ENCODE measurements around the gene TLCD4. TPM values are rescaled to one million over a fixed set of nuclear protein-coding genes. Genes with fewer than 3 reads are reported as not detected.

The TLCD4 gene
- total and polyA plus RNA-seq, 2 of the 8 experiments (the other 6 are each of a cell fraction or from before 2014, with no cell fraction given): 0.79 to 4.2 TPM

DNA sequence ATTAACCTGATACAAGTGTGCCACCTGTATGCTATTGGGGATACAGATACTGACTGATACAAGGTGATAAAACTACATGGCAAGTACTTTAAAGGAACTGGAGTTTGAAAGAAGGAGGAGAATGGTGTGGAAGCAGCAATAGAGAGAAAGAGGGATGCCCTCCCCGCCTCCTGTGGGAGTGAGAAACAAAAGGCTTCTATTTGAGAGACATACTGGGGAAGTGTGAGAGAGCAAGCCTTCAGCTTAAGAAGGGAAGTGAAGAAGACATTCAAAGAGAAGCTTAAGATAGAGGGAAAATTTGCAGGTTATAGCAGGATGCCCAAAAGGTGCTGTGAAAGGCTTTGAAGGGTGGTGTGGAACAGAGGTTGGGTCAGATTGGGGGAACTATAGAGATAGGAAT is 36.7 kb upstream of the TLCD4 start:
- Histone ChIP-seq H3K4me2 (ENCODE audit: insufficient read depth in 1 of 2, low read depth in 2 of 2, low read length in 2 of 2) (no peak overlapping the region), H3K4me3 (ENCODE audit: extremely low read depth in 1 of 4, insufficient read depth in 2 of 4, low read depth in 3 of 4, low read length in 4 of 4) (no peak overlapping the region), H4K8ac (ENCODE audit: extremely low read depth, insufficient read depth, low read length) (no peak overlapping the region), H3K36me3 (ENCODE audit: control insufficient read depth in 2 of 4, insufficient read depth in 4 of 4, low read length in 3 of 4) (no peaks in the 10 kb centered on the region), H4K5ac (ENCODE audit: insufficient read length, low read depth, low read length) (no peak overlapping the region), H3K4ac (replicated peaks; ENCODE audit: insufficient read length, low read depth, low read length) (no peak overlapping the region), H3K79me2 (ENCODE audit: control insufficient read depth in 1 of 2, insufficient read depth in 2 of 2, low read length in 2 of 2) (no peaks in the 10 kb centered on the region), H2AFZ (ENCODE audit: low read length) (no peak overlapping the region), H2BK15ac (ENCODE audit: low read length) (no peak overlapping the region), H4K20me1 (replicated peaks in 1 of 2; ENCODE audit: control insufficient read depth in 1 of 2, insufficient read depth in 2 of 2, low read length in 2 of 2) (no peaks in the 10 kb centered on the region), H2AK5ac (ENCODE audit: low read depth, low read length) (no peak overlapping the region), H3K9ac (replicated peaks in 1 of 4; ENCODE audit: extremely low read depth in 1 of 4, low read depth in 3 of 4, low read length in 3 of 4) (no peak overlapping the region), H3K4me1 (replicated peaks in 1 of 4; ENCODE audit: control insufficient read depth in 3 of 4, insufficient read depth in 4 of 4, low read length in 3 of 4) (peaks cover 3 to 11% (median 7%) of the 10 kb centered on the region in 4 experiments; a peak in 6 of 7 replicates), H4K91ac (replicated peaks; ENCODE audit: insufficient read length, low read length) (no peak overlapping the region), H3K56ac (replicated peaks; ENCODE audit: insufficient read length, low read depth, low read length) (no peak overlapping the region), H3K18ac (ENCODE audit: extremely low read depth, low read length) (no peak overlapping the region), H2BK20ac (ENCODE audit: low read length) (no peak overlapping the region), H3K79me1 (ENCODE audit: low read depth, low read length) (no peaks in the 10 kb centered on the region), H3K23me2 (ENCODE audit: low read depth, low read length) (no peaks in the 10 kb centered on the region; the same call in 1 of the 2 replicates), H3K9me3 (ENCODE audit: insufficient read depth in 2 of 2, low read depth in 1 of 2, low read length in 1 of 2) (no peaks in the 10 kb centered on the region), H3K14ac (ENCODE audit: insufficient read length) (no peak overlapping the region), H2BK12ac (ENCODE audit: low read depth, low read length) (no peak overlapping the region), H3K27me3 (replicated peaks in 1 of 4; ENCODE audit: control insufficient read depth in 3 of 4, extremely low read depth in 1 of 4, insufficient read depth in 3 of 4, low read length in 3 of 4) (no peaks in the 10 kb centered on the region), H3K23ac (ENCODE audit: insufficient read length) (no peak overlapping the region), H2BK120ac (replicated peaks; ENCODE audit: low read depth, low read length) (no peak overlapping the region), H2BK5ac (ENCODE audit: low read depth, low read length) (no peak overlapping the region), H3K27ac (ENCODE audit: low read depth, low read length) (no peak overlapping the region)
- ChIA-PET CTCF (ENCODE audit: partially characterized antibody) (interaction anchor here (0.6 to 3.0 kb wide), 6 partner anchors 22 to 1476 kb away, joined by 3 to 9 read pairs (median 4); partner anchors contain the start of genes RWDD3 and TLCD4), POLR2A (ENCODE audit: partially characterized antibody) (no interaction called here)
- 93% methylated on average over 1 of the region's 1 CpG; no CpG with 5 or more reads in 1 of the 2 experiments for WGBS, 2 experiments (ENCODE audit: extremely low coverage in 1 of 2, insufficient coverage in 1 of 2, insufficient read length in 1 of 2, insufficient replicate concordance in 2 of 2, low coverage in 1 of 2, low lambda C conversion rate in 2 of 2, missing lambda C conversion rate in 1 of 2)
- TF ChIP-seq FOSL1 (IDR thresholded peaks at IDR 0.05; ENCODE audit: insufficient read depth, low read depth, low read length) (no peak), HDAC6 (IDR thresholded peaks at IDR 0.05; ENCODE audit: low read depth, low read length) (no peak)
- no peak for DNase-seq (ENCODE audit: low read depth in 1 of 2, low spot score in 2 of 2)
- FAIRE-seq: no peak

All from H1 (cell line).